ENCODE results near the gene IGSF6. TPM values are rescaled to one million over a fixed set of nuclear protein-coding genes. Genes with fewer than 3 reads are reported as not detected.
"Not testable (repeated sequence)": the region's sequence is repeated elsewhere in the genome, so short reads cannot be mapped to it uniquely, and the experiment has no call there.

The IGSF6 gene
- total RNA-seq = 10 to 100 TPM in 1 of 6 donors, 1 to 10 TPM in 2, under 1 TPM in 3; 0.23 to 14.6 (median 1.1) TPM
- polyA plus RNA-seq = 1 to 10 TPM in 1 of 2 donors, under 1 TPM in 1; 0.35 to 1.1 TPM

GRCh38 chr16:21652453-21652852 is at the start of gene IGSF6:
Gene IGSF6, minus strand, starts transcription at chr16:21652608. Its CDS starts 10 bp downstream, at chr16:21652598.
- DNase-seq (no peak), ATAC-seq (peak in 1 of 4 donors; percentile 13), FAIRE-seq (no peak)
- Histone ChIP-seq H3K27me3 (no peaks in the 10 kb centered on the region), H3K36me3 (no peaks in the 10 kb centered on the region), H3K4me1 (peaks cover 0 to 11% (median 0%) of the 10 kb centered on the region in 3 donors), H3K27ac (no peak within 1 kb of the TSS), H3K4me3 (peak within 1 kb of the TSS in 1 of 4 donors; percentile 24), H3K9me3 (no peaks in the 10 kb centered on the region)
- intact Hi-C loops (cut with DNase I) = no loop called here
- WGBS, 2 donors = 95 to 97% methylated on average over 6 of the region's 6 CpGs
- TF ChIP-seq CTCF (IDR thresholded peaks at IDR 0.05) = no peak

- intact Hi-C loops (cut with DNase I) = loop anchor here in 2 of 3 donors (5.0 to 10.0 kb wide), 2 partner anchors 44 to 116 kb away; no protein-coding TSS in a partner anchor
- ATAC-seq (no peak), DNase-seq (no peak), FAIRE-seq (no peak)
- Histone ChIP-seq H3K27me3 (no peaks in the 10 kb centered on the region), H3K36me3 (no peaks in the 10 kb centered on the region), H3K27ac (no peak overlapping the region), H3K4me1 (no peaks in the 10 kb centered on the region), H3K4me3 (no peak overlapping the region), H3K9me3 (no peaks in the 10 kb centered on the region)
- 25 to 49% methylated on average over 2 of the region's 2 CpGs for WGBS, 2 donors
- no peak for TF ChIP-seq CTCF (IDR thresholded peaks at IDR 0.05)
Measured at GRCh38 chr16:21701271-21701670, 48.9 kb upstream of the IGSF6 start.

GRCh38 chr16:21698169-21699032 is 46.0 kb upstream of the IGSF6 start:
- no peak for ATAC-seq
- no peak for TF ChIP-seq CTCF (IDR thresholded peaks at IDR 0.05)
- intact Hi-C loops (cut with DNase I) = no loop called here
- no peaks in the 10 kb centered on the region for H3K9me3 ChIP-seq
- WGBS, 2 donors = 75 to 79% methylated on average over 9 of the region's 9 CpGs
- H3K36me3 ChIP-seq = no peaks in the 10 kb centered on the region
- H3K4me3 ChIP-seq = no peak overlapping the region
- no peak for FAIRE-seq
- H3K27ac ChIP-seq = no peak overlapping the region
- no peaks in the 10 kb centered on the region for H3K27me3 ChIP-seq
- no peak for DNase-seq
- H3K4me1 ChIP-seq = no peaks in the 10 kb centered on the region

- H3K27ac ChIP-seq = no peak overlapping the region
- TF ChIP-seq CTCF (IDR thresholded peaks at IDR 0.05) = no peak
- 82 to 83% methylated on average over 5 of the region's 5 CpGs for WGBS, 2 donors
- no peaks in the 10 kb centered on the region for H3K4me1 ChIP-seq
- no peaks in the 10 kb centered on the region for H3K36me3 ChIP-seq
- no peak for FAIRE-seq
- DNase-seq = no peak
- H3K4me3 ChIP-seq = no peak overlapping the region
- ATAC-seq = no peak
- no peaks in the 10 kb centered on the region for H3K9me3 ChIP-seq
- intact Hi-C loops (cut with DNase I) = no loop called here
- H3K27me3 ChIP-seq = no peaks in the 10 kb centered on the region
Measured at GRCh38 chr16:21697032-21697431, 44.6 kb upstream of the IGSF6 start.

GRCh38 chr16:21694609-21695008 is 42.2 kb upstream of the IGSF6 start:
- no peak overlapping the region for H3K27ac ChIP-seq
- H3K27me3 ChIP-seq = no peaks in the 10 kb centered on the region
- no peaks in the 10 kb centered on the region for H3K36me3 ChIP-seq
- ATAC-seq (no peak), DNase-seq (no peak), FAIRE-seq (no peak)
- WGBS, 2 donors = 73 to 89% methylated on average over 4 of the region's 4 CpGs
- H3K9me3 ChIP-seq = no peaks in the 10 kb centered on the region
- TF ChIP-seq CTCF (IDR thresholded peaks at IDR 0.05) = no peak
- no peaks in the 10 kb centered on the region for H3K4me1 ChIP-seq
- no peak overlapping the region for H3K4me3 ChIP-seq
- intact Hi-C loops (cut with DNase I) = no loop called here

- FAIRE-seq; H3K4me1 ChIP-seq; H3K27me3 ChIP-seq; H3K27ac ChIP-seq; H3K4me3 ChIP-seq; ATAC-seq; H3K9me3 ChIP-seq; H3K36me3 ChIP-seq; DNase-seq; intact Hi-C loops (cut with DNase I): not testable (repeated sequence)
- 66 to 75% methylated on average over 4 of the region's 4 CpGs for WGBS, 2 donors
Measured at GRCh38 chr16:21690967-21691366, 38.6 kb upstream of the IGSF6 start.
